ENCODE results near the gene NDFIP1.

- no peak for TF ChIP-seq CTCF (IDR thresholded peaks at IDR 0.05)
- no peak for TF ChIP-seq POLR2AphosphoS5 (IDR thresholded peaks at IDR 0.05)
- TF ChIP-seq POLR2A (IDR thresholded peaks at IDR 0.05), result no peak
- no peak for TF ChIP-seq EP300 (IDR thresholded peaks at IDR 0.05)
Observed at GRCh38 chr5:142156839-142157463, 48.4 kb downstream of the NDFIP1 start.
